OCI-LY7 (cell line): ENCODE data around the gene SLC39A7.

Experiments
- CTCF ChIP-seq: fragments of 200-600 bp; sonication (generic); conservative IDR thresholded peaks from 2 replicates; pipeline ENCODE4 v1.5.1; 2014; ENCODE audit warnings: mild to moderate bottlenecking, antibody characterized with exemption, low read length, moderate library complexity, mixed read lengths
- EZH2phosphoT487 ChIP-seq: fragments of 200-600 bp; sonication (generic); IDR thresholded peaks from 2 replicates; pipeline ENCODE4 v1.6.1; 2018; ENCODE audit warnings: low read depth, borderline replicate concordance, mild to moderate bottlenecking, mixed run types, antibody characterized with exemption, low read length, moderate library complexity, mixed read lengths

GRCh38 chr6:33160728-33161344 is 39.8 kb upstream of the SLC39A7 start:
- TF ChIP-seq EZH2phosphoT487 (no peak), CTCF (no peak)
